Measurements from ENCODE around the gene PTPRG.

DNA sequence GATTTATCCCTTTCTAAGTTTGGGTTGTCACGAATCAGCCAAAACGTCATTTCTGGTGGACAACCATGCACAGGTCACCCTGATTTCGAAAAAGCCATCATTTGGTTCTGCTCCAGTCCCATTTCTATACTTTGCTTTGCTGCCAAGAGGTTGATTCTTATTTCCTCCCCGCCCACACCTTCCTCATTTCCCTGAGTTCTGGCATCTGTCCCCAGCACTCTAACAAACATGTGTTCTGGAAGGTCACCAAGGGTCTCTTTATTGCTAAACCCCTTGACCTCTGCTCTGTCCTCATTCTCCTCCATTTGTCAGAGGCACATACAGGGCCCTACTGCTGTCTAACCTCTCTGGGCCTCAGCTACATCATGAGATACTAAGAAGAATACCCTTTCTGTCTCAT lies 36.4 kb upstream of the PTPRG start:
- TF ChIP-seq, protein P1, sequence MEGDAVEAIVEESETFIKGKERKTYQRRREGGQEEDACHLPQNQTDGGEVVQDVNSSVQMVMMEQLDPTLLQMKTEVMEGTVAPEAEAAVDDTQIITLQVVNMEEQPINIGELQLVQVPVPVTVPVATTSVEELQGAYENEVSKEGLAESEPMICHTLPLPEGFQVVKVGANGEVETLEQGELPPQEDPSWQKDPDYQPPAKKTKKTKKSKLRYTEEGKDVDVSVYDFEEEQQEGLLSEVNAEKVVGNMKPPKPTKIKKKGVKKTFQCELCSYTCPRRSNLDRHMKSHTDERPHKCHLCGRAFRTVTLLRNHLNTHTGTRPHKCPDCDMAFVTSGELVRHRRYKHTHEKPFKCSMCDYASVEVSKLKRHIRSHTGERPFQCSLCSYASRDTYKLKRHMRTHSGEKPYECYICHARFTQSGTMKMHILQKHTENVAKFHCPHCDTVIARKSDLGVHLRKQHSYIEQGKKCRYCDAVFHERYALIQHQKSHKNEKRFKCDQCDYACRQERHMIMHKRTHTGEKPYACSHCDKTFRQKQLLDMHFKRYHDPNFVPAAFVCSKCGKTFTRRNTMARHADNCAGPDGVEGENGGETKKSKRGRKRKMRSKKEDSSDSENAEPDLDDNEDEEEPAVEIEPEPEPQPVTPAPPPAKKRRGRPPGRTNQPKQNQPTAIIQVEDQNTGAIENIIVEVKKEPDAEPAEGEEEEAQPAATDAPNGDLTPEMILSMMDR (IDR thresholded peaks at IDR 0.05 in 2 of 3, conservative IDR thresholded peaks at IDR 0.05 in 1 of 3; ENCODE audit: control insufficient read depth in 2 of 3, extremely low read depth in 1 of 3, insufficient read depth in 1 of 3, low read depth in 3 of 3, low read length in 3 of 3) = no peak
- TF ChIP-seq, protein P2, sequence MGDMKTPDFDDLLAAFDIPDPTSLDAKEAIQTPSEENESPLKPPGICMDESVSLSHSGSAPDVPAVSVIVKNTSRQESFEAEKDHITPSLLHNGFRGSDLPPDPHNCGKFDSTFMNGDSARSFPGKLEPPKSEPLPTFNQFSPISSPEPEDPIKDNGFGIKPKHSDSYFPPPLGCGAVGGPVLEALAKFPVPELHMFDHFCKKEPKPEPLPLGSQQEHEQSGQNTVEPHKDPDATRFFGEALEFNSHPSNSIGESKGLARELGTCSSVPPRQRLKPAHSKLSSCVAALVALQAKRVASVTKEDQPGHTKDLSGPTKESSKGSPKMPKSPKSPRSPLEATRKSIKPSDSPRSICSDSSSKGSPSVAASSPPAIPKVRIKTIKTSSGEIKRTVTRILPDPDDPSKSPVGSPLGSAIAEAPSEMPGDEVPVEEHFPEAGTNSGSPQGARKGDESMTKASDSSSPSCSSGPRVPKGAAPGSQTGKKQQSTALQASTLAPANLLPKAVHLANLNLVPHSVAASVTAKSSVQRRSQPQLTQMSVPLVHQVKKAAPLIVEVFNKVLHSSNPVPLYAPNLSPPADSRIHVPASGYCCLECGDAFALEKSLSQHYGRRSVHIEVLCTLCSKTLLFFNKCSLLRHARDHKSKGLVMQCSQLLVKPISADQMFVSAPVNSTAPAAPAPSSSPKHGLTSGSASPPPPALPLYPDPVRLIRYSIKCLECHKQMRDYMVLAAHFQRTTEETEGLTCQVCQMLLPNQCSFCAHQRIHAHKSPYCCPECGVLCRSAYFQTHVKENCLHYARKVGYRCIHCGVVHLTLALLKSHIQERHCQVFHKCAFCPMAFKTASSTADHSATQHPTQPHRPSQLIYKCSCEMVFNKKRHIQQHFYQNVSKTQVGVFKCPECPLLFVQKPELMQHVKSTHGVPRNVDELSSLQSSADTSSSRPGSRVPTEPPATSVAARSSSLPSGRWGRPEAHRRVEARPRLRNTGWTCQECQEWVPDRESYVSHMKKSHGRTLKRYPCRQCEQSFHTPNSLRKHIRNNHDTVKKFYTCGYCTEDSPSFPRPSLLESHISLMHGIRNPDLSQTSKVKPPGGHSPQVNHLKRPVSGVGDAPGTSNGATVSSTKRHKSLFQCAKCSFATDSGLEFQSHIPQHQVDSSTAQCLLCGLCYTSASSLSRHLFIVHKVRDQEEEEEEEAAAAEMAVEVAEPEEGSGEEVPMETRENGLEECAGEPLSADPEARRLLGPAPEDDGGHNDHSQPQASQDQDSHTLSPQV (IDR thresholded peaks at IDR 0.05) = no peak
- no peak for TF ChIP-seq EZH2 (IDR thresholded peaks at IDR 0.05; ENCODE audit: borderline replicate concordance, control insufficient read depth, low read depth, low read length)
- TF ChIP-seq E4F1 (IDR thresholded peaks at IDR 0.05; ENCODE audit: borderline replicate concordance, partially characterized antibody) = no peak
- TF ChIP-seq ZBED1 (IDR thresholded peaks at IDR 0.05; ENCODE audit: borderline replicate concordance) = no peak
- no peak for TF ChIP-seq SRF (IDR thresholded peaks at IDR 0.05; ENCODE audit: low read depth in 2 of 2, low read length in 2 of 2)
- no peak for TF ChIP-seq E2F8 (IDR thresholded peaks at IDR 0.05; ENCODE audit: low read depth, partially characterized antibody)
- no peak for TF ChIP-seq CREB1 (IDR thresholded peaks at IDR 0.05; ENCODE audit: low read depth)
- no peak for TF ChIP-seq POLR2AphosphoS5 (IDR thresholded peaks at IDR 0.05; ENCODE audit: low read length)
- no peak for TF ChIP-seq SPI1 (IDR thresholded peaks at IDR 0.05; ENCODE audit: borderline replicate concordance, insufficient read depth, low read depth, low read length)
- no peak for TF ChIP-seq ZBTB40 (IDR thresholded peaks at IDR 0.05; ENCODE audit: borderline replicate concordance)
- no peak for TF ChIP-seq SP1 (IDR thresholded peaks at IDR 0.05; ENCODE audit: low read depth, low read length)
- TF ChIP-seq EP300 (IDR thresholded peaks at IDR 0.05; ENCODE audit: borderline replicate concordance in 1 of 2, control insufficient read depth in 1 of 2, low read depth in 2 of 2, low read length in 2 of 2) = no peak
